Activated naive CD4-positive, alpha-beta T cell treated with anti-CD3 and anti-CD28 coated beads, Interleukin-2, amount 50 U/mL, for 72 hours (primary cell): ENCODE data around the gene GRIA4. TPM values are rescaled to one million over a fixed set of nuclear protein-coding genes. Genes with fewer than 3 reads are reported as not detected.

Experiments
- ATAC-seq, 2 donors: fragments of 150-1000 bp; cut with Tn5 transposase; 2 replicates each; pipeline ENCODE4 v1.10.0; 2021; ENCODE audit warnings: mild to moderate bottlenecking in 2 of 2, moderate library complexity in 2 of 2
- DNase-seq, 2 donors: peaks; one replicate each; pipeline ENCODE4 v3.0.0; 2021 to 2022; ENCODE audit warnings: low spot score in 2 of 2
- H3K27ac Mint-ChIP-seq, 2 donors: one replicate each; pipeline ENCODE4 v1.8.0; 2022; ENCODE audit warnings: mild to moderate bottlenecking in 2 of 2, mixed read lengths in 2 of 2
- H3K36me3 Mint-ChIP-seq, 2 donors: one replicate each; pipeline ENCODE4 v1.8.0; 2022; ENCODE audit warnings: mixed read lengths in 2 of 2
- H3K9me3 Mint-ChIP-seq, 2 donors: one replicate each; pipeline ENCODE4 v1.8.0; 2022; ENCODE audit warnings: mixed read lengths in 2 of 2
- total RNA-seq, 2 donors: library from RNA; stranded (reverse); gene quantifications; one replicate each; pipeline ENCODE4 v1.2.3, GENCODE V29; 2022

The GRIA4 gene
- total RNA-seq, 2 donors from 2014 or later, result not detected

DNA sequence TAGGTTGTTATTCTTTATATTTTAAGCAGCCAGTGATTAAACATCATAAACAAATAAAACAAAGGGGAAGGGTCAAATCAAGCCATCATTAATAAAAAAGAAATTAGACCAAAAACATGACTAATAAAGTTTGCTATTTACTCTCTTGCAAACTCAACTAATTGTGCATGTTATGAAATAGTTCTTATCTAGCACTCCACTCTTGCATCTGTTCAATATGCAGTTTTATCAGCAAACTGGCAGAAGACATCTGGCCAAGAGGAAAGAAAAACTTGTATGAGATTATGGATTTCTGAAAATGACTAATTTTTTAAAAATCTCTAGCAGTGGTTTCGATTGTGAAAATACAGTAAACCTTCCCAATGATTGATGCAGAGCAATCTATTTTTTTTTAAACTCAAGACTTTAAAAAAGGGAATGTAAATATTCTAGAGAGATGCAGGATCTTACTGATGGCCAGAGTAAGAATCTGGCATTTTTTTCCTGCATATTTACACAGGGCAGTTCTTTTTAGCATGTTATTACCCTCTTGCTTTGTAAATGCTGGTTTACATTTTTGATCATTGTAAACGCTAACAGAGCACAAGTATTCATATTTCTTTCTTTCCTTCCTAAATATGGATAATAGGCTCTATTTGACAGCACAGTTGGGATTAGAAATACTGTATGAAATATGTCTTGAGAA is 83.3 kb downstream of the GRIA4 start:
- no peaks in the 10 kb centered on the region for H3K36me3 Mint-ChIP-seq
- peaks cover 0 to 3% of the 10 kb centered on the region in 2 donors for H3K9me3 Mint-ChIP-seq
- ATAC-seq (no peak), DNase-seq (no peak)
- H3K27ac Mint-ChIP-seq, result no peak overlapping the region

DNA sequence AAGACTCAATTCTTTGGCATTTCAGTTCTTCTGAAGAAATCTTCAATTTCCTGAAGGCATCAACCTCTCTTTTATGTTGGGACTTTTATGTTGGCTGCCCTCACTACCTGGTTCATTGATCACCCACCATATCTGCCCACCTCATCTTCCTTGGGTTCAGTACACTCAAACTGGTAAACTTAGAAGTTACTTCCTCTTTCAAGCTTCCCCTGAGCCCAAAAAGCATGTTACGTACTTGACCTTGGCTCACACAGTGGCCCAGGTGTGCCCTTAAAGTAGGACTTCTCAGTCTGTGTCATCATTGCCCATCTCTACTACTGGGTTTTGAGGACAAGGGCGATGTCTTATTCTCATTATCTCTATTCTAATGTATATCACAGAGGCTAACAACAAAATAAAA is 86.1 kb downstream of the GRIA4 start:
- no peaks in the 10 kb centered on the region for H3K36me3 Mint-ChIP-seq
- peaks cover 0 to 7% of the 10 kb centered on the region in 2 donors for H3K9me3 Mint-ChIP-seq
- H3K27ac Mint-ChIP-seq, result no peak overlapping the region
- DNase-seq, result no peak
- ATAC-seq, result no peak

DNA sequence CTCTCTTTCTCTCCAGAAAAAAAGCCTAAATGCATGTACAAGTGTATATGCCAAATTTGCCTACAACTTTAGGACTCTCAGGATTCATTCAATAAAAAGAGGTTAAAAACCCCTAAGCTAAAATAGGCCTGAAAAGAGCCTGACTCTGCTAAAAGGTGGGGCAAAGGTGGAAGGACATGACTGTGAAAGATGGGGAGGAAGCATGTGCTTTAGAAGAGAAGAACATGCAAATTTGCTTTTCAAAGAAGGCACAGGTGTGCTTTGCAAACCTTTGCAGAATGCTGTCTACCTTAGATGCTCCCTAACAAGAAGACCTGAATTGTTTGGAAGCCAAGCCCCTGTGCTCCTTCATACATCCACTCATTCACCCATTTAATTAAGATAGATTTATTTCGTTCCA is 87.4 kb downstream of the GRIA4 start:
- peaks cover 0 to 7% of the 10 kb centered on the region in 2 donors for H3K9me3 Mint-ChIP-seq
- no peak for ATAC-seq

DNA sequence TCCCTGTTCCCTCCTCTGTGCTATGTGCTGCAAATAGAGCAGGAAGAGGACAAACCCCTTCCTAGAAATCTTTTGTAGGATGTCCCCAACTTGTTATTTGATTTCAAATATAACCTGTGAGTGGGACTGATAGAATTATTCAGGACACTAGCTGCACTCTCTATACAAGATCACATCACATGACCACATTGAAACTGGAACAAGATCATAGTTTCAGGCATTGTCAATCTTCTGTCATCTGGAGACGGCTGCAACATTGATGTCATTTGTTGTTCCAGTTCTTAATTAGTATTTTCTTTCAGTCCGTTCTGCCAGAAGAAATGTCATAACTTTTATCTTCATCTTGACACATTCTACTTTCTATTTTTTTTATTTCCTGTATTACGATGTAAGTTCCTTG is 89.3 kb downstream of the GRIA4 start:
- peaks cover 0 to 7% of the 10 kb centered on the region in 2 donors for H3K9me3 Mint-ChIP-seq
- no peak for ATAC-seq
- H3K36me3 Mint-ChIP-seq, result no peaks in the 10 kb centered on the region
- DNase-seq, result no peak
- H3K27ac Mint-ChIP-seq, result no peak overlapping the region

More for the DNA sequence above, 87.4 kb downstream of the GRIA4 start:
- DNase-seq, result no peak
- no peaks in the 10 kb centered on the region for H3K36me3 Mint-ChIP-seq
- no peak overlapping the region for H3K27ac Mint-ChIP-seq

DNA sequence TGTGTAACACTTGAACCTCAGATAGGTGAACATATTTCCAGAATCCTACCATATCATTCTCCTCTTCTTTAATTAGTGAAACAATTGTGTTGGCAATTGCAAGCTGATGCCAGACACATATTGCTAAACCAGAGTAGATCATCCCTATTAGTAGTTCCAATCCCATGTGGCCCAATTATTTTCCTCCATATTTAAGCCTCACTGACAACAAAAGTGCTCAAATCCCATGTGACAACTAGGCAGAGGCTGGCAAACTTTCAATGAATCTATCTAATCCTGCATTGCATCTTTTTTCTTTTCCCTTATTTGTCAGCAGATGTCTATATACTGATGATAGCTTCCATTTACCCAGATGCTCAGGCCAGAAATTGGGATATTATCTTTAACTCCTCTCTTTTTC is 90.4 kb downstream of the GRIA4 start:
- H3K27ac Mint-ChIP-seq, result no peak overlapping the region
- ATAC-seq, result no peak
- no peak for DNase-seq
- H3K9me3 Mint-ChIP-seq, result peaks cover 0 to 4% of the 10 kb centered on the region in 2 donors
- H3K36me3 Mint-ChIP-seq, result no peaks in the 10 kb centered on the region

DNA sequence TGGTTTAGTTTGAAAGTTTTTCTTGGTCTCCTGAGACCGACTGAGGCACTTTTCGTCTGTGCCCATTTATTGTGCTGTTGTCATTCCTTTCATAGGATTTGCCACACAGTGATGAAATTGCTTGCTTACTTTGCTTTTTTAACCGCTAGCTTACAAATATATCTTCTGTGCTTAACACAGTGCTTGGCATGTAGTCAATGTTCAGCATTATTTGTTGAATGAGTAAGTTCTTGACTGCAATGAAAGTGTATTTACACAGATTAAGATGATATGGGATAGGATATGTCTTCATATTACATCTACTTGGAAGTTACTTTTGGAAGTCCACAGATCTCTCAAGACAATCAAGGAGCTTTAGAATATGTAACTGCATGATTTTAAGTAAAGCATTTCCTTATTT is 91.2 kb downstream of the GRIA4 start:
- no peaks in the 10 kb centered on the region for H3K36me3 Mint-ChIP-seq
- no peak overlapping the region for H3K27ac Mint-ChIP-seq

DNA sequence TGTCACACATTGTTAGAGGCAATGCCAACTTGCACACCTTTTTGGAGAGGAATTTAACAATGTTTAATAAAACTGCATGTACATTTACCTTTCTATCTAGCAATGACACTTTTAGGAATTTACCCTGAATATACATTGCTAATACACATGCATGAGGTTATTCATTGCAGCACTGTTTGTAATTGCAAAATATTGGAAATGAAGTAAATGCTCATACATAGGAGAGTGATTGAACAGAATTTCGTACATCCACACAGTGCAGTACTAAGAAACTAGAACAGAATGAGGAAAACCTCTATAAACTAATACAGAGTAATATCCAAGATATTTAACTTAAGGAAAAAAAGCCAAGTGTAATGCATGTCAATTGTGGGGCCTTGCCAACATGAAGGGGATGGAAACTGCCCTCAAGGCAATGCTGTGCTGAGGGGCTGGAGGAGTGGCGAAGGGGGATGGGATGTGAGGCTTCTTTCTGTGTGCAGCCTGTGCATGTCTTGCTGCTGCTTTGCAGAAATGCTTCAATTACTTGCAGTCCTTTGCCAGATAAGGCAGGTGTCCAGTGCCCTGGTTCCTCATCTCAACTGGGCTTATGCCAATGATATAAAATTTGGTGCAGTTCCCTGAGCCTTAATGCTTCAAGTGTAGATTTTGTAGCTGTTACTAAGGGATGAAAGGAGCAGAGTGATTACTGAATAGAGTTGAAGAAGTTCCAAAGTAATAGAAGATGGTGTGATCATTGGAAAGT is 96.1 kb downstream of the GRIA4 start:
- Mint-ChIP-seq H3K27ac (no peak overlapping the region), H3K9me3 (no peaks in the 10 kb centered on the region), H3K36me3 (no peaks in the 10 kb centered on the region)
- ATAC-seq (no peak), DNase-seq (no peak)

More for the DNA sequence above, 91.2 kb downstream of the GRIA4 start:
- DNase-seq, result no peak
- H3K9me3 Mint-ChIP-seq, result peaks cover 0 to 4% of the 10 kb centered on the region in 2 donors
- no peak for ATAC-seq

DNA sequence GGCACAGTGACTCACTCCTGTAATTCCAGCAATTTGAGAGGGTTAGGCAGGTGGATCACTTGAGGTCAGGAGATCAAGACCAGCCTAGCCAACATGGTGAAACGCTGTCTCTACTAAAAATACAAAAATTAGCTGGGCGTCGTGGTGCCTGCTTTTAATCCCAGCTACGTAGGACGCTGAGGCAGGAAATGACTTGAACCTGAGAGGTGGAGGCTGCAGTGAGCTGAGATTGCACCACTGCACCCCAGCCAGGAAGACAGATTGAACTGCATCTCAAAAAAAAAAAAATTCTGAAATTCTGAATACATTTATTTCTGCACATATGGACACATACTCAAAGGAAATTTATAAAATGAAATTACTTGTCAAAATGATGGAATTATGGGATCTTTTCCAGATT is 103.2 kb downstream of the GRIA4 start:
- no peak overlapping the region for H3K27ac Mint-ChIP-seq
- H3K36me3 Mint-ChIP-seq, result no peaks in the 10 kb centered on the region
- no peak for ATAC-seq
- no peaks in the 10 kb centered on the region for H3K9me3 Mint-ChIP-seq
- no peak for DNase-seq

DNA sequence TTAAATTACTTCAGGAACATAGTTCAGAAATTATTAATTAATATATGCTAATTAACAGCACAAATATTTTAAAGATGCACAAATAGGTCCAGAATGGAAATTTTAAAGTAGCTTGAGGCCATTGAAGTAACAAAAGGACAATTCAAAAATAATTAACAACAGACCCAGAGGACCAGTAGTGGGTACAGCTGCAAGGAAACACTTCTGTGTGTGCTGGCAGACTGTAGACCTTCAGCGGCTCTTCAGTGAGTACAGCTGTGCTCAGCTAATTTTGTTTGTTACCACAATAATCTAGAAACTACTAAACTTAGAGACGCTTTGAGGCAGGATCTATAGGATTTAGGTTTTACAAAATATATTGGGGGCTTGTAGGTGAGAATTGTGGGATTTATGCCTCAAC is 103.8 kb downstream of the GRIA4 start:
- ATAC-seq (no peak), DNase-seq (no peak)

DNA sequence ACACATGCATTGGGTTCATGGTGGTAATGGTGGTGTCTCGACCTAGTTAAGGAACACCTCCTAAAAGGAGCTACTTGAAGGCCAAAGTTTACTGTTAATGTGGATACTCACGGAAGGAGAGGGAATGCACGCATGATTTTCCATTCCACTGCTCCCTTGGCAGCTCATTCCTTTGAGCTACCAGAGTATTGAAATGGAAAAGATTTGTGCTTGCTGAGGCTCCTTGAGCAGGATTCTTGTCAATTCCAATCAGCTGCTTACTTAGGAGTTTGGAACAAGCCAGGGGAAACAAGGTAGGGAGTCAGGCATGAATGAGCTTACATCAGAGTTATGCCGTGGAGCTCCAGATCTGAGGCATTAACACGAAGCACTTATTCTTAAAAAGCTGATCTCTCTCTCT is 108.8 kb downstream of the GRIA4 start:
- peaks cover 0 to 3% of the 10 kb centered on the region in 2 donors for H3K9me3 Mint-ChIP-seq
- DNase-seq (no peak), ATAC-seq (no peak)
- no peak overlapping the region for H3K27ac Mint-ChIP-seq
- H3K36me3 Mint-ChIP-seq, result no peaks in the 10 kb centered on the region

More for the DNA sequence above, 103.8 kb downstream of the GRIA4 start:
- H3K9me3 Mint-ChIP-seq, result no peaks in the 10 kb centered on the region
- no peaks in the 10 kb centered on the region for H3K36me3 Mint-ChIP-seq
- no peak overlapping the region for H3K27ac Mint-ChIP-seq

DNA sequence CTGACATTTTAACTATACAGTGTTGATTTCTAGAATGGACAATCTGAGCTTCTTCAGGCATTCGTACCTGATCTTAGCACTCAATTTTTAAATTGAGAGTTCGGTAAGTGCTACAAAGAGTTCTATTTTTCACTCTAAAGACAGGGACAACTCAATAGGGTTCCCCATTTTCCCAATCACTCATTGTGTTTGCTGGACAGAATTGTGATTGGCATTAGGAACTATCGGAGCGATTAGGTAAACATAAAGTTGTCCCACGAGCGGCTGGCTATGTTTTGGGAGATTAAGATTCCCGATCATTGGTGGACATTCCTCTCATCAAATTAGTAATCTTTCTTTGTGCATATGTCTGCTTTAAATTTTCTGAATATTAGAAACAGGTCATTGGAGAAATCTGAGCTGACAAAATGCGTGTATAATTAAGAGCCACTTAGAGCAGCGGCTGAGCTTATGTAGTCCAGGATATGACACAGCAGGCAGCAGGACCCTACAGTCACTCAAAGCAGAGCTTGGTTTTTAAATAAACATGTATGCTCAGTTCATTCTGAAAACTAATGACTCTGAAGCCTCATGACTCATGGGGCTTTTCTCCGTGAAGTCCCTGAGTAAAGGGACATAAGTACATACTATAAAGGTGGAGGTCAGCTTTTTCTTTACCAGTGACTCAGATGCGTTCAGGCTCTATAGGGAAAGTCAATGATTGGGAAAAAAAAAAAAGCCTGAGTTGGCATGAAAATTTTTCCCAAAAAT is 109.4 kb downstream of the GRIA4 start:
- DNase-seq, result no peak
- H3K36me3 Mint-ChIP-seq, result no peaks in the 10 kb centered on the region
- H3K27ac Mint-ChIP-seq, result no peak overlapping the region
- H3K9me3 Mint-ChIP-seq, result peaks cover 0 to 3% of the 10 kb centered on the region in 2 donors
- ATAC-seq, result peak in 1 of 2 donors; percentile 39

DNA sequence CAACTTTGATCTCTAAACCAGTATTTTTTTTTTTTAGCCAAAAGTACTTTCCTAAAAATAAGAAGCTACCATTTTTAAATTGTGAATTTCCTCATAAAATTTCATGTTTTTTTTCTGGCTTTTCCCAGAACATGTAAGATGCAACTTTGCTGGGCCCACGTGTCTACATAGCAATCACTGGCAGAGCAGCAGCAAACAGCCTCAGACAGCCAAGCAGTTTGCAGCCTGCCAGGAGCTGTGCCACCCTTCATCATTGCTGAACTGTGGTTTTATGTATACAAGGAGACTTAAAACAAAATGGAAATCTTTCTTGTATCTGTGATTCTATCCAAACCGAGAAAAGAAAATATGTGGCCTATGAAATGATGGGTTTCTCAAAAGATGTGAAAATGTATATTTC is 110.2 kb downstream of the GRIA4 start:
- DNase-seq, result no peak
- peaks cover 0 to 3% of the 10 kb centered on the region in 2 donors for H3K9me3 Mint-ChIP-seq

DNA sequence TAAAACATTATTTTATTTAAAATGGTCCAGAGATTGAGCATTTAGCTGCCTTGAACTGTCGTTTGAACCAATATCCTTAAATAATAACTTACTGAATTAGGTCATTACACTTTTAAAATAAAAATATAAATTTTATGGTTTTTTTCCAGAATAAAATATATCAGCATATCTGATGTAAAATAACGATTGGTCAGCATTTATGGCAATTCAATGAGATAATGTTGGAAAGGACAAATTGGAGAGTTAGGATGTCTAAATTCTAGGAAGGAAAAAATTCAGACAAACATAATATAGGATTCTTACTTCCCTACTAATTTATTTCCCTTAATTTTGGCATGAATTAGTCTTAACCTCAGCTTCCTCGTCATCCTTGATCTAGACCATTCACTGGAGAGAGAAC is 113.4 kb downstream of the GRIA4 start:
- DNase-seq, result no peak
- peaks cover 0 to 7% of the 10 kb centered on the region in 2 donors for H3K36me3 Mint-ChIP-seq
- no peak overlapping the region for H3K27ac Mint-ChIP-seq
- peaks cover 7 to 12% of the 10 kb centered on the region in 2 donors for H3K9me3 Mint-ChIP-seq
- ATAC-seq, result no peak

More for the DNA sequence above, 110.2 kb downstream of the GRIA4 start:
- Mint-ChIP-seq H3K27ac (no peak overlapping the region), H3K36me3 (no peaks in the 10 kb centered on the region)
- ATAC-seq, result no peak

DNA sequence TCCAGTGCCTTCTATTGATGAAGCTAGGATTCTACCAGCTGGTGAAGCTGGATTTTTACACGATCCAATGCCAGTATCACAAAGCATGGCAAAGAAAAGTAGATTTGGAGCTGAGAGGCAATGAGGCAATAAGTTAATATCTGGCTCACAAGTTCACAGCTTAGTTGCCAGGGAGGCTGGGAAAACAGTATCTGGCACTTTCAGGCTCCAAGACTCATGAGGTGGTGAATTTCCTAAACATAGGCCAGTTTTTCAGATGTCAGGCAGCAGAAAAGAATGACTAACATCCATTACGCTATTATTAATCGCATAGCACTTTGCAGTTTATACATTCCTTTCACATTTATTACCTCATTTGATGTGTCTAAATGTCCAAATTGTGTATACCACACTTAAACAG is 122.7 kb downstream of the GRIA4 start:
- ATAC-seq (no peak), DNase-seq (no peak)
- no peaks in the 10 kb centered on the region for H3K36me3 Mint-ChIP-seq
- no peak overlapping the region for H3K27ac Mint-ChIP-seq
- H3K9me3 Mint-ChIP-seq, result peaks cover 3 to 9% of the 10 kb centered on the region in 2 donors

DNA sequence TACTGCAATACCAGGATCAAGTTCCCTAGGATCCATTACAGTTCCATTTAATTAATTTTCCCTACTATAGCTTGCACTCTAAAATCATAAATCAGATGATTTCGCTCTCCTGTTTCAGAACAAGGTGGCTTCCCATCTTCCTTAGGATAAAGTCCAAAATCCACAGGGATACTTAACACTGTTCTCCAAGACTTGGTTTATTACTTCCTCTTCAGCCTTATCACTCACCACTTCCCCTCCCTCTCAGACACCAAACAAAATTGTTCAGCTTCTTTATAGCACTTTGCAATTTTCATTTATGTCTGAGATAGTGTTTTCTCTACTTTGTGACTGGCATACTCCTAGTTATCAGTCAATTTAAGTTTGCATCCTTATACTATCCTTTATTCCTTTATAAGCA is 124.6 kb downstream of the GRIA4 start:
- no peak for ATAC-seq
- Mint-ChIP-seq H3K9me3 (peaks cover 3 to 4% of the 10 kb centered on the region in 2 donors), H3K36me3 (no peaks in the 10 kb centered on the region), H3K27ac (no peak overlapping the region)
- DNase-seq, result no peak

DNA sequence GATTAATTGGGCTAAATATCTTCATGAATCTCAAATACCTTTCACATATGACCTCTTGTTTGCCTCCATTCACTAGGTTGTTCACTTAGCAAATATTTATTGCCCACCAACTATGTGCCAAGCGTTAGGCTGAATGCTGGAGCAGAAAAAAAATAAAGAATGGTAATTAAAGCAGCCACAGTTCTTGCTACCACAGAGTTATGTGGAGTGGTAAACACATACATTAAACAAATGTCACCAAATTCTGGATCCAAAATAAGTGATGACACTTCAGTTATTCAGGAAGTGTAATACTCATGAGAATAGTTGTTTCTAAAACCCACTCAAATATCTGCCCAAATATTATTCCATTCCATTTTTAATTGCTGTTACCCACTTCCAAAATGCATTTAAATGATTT is 128.4 kb downstream of the GRIA4 start:
- Mint-ChIP-seq H3K27ac (no peak overlapping the region), H3K36me3 (no peaks in the 10 kb centered on the region), H3K9me3 (no peaks in the 10 kb centered on the region)
- DNase-seq (no peak), ATAC-seq (no peak)
